ENCODE data around the gene CEMIP.
"Not testable (repeated sequence)": the region's sequence is repeated elsewhere in the genome, so short reads cannot be mapped to it uniquely, and the experiment has no call there.

Gene CEMIP

DNA sequence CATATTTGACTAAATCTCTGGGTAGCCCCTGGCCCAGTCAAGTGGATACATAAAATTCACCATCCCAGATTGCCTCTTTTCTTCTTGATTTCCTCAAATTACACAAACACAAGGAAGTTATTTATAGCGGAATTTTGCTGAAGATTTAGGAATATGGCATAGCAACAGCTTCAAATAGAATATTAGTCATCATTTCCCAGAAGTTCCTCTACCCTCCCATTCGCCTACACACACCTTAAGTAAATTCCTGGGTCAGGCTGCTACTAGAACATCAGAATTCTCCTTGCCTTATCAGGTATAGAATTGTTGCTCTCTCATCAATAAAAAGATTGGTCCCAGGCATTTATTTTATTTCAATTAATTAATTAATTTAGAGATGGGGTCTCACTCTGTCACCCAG, 178.8 kb downstream of the CEMIP start:
- no peak for ATAC-seq

DNA sequence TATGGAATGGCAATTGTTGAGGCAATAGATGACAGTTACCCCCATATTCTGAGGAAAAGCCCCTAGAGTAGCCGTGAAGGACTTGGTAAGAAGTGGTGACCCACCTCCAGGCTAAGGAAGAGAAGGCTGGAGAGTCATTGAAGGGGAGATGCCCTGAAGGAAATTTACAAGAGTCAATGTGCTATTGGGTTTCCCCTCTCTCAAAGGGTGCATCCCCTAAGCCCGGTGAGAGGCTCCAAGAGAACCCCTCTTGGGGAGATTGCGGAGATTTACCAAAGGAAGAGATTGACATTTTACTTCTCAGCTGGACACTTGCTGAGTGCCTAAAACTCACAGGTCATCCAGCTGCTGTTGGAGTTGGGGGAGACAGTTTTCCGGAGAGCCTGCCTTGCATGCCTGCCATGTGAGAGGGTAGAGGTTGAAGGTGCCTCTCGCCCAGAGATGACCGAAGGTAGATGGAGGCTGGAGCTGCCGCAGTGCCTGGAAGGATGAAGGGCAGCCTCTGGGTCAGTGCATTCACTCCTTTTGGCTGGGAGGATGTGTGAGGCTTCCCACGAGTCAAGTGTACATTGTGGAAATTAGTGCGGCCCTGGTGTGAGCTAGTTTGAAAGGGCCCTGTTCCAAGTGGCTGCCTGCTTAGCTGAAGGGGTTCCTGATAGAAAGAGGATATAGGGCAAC, 179.8 kb downstream of the CEMIP start:
- ATAC-seq, result no peak

GRCh38 chr15:80965454-80965853, 186.3 kb downstream of the CEMIP start:
- ATAC-seq, result not testable (repeated sequence)

DNA sequence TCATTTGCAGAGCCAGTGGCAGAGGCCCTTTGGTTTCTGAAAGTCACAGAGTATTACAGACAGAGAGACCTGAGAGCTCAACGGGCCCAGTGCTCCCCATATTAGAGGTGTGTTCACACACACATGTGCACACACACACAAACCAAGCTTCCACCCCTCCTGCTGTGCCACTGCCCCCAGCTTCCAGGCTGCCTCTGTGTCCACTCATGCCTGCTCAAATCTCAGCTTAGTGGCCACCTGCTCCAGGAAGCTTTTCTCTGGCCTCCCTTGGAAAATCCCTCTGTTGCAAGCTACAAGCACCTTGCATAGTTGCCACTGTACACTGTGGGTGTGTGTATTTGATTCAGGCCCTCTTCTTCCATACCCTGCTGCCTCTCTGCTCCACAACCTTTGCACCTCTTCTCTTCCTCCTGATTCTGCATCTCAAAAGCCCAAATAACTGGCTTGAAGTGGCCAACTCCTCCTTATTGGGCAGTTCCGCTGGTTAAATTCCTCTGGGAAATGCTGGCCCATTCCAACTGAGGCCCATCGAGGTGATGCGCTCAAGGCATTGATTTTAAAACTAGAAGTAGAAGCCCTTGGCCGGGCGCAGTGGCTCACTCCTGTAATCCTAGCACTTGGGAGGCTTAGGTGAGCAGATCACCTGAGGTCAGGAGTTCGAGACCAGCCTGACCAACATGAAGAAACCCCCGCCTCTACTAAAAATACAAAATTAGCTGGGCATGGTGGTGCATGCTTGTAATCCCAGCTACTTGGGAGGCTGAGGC, 187.4 kb downstream of the CEMIP start:
- ATAC-seq, result no peak

- no peak for ATAC-seq
Measured at GRCh38 chr15:80967451-80967850, 188.3 kb downstream of the CEMIP start.

GRCh38 chr15:80967991-80968510, 188.9 kb downstream of the CEMIP start:
- ATAC-seq, result no peak

- ATAC-seq, result no peak
Measured at GRCh38 chr15:80969316-80969715, 190.1 kb downstream of the CEMIP start.

GRCh38 chr15:80970018-80970657, 191.0 kb downstream of the CEMIP start:
- peak; percentile 41 to 48 for ATAC-seq

- ATAC-seq, result no peak
Measured at GRCh38 chr15:80970658-80971057, 191.5 kb downstream of the CEMIP start.

GRCh38 chr15:80971143-80971542, 192.0 kb downstream of the CEMIP start:
- no peak for ATAC-seq

DNA sequence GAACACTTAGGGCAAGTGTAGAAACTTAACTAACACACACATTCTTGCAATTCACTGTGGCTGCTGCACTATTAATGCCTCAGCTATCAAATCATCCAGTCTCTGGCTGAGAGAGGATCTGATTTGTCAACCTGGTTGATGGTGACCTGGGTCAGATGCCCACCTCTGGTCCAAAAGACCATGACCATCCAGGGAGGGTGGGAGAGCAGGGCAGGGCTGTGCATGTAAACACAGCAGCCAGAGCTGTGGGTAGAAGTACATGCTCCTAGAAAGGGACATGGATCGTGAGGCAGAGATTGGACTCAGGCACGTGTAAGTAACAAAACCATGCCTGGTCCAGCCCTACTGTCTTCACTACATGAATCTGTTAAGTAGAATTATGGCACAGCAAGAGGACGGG, 193.1 kb downstream of the CEMIP start:
- no peak for ATAC-seq

DNA sequence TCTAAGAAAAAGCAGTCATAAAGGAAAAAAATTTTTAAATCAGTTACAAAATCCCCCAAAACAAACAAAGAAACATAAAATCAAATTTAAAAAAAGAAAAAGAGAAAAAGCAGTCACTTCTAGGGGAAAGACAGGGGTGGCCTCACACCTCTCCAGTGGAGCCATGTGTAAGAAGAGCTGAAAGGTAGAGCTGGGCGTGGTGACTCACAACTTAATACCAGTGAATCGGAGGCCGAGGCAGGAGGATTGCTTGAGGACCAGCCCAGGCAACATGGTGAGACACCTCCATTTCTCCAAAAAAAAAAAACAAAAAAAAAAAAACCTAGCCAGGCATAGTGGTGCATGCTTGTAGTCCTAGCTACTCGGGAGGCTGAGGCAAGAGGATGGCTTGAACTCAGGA, 195.7 kb downstream of the CEMIP start:
- ATAC-seq, result no peak

DNA sequence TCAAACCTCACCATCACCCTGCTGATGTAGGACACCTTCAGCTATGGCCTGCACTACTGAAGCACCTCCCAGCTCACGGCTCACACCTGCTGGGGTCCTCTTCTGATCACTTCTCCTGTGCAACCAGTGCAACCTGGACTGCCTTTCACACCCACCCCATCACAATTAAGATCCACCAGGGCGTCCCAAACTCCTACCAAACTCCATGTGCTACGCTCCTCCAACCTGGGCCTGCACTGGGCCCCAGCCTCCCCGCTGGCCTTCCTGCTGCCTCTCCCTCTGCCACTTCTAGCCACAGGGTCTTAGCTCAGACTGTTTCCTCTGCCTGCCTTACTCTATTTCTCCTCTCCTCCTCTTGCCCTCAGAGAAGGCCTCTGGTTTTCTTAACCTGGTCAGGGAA, 197.7 kb downstream of the CEMIP start:
- no peak for ATAC-seq

GRCh38 chr15:80977627-80978036, 198.5 kb downstream of the CEMIP start:
- ATAC-seq, result peak; percentile 49 to 60

GRCh38 chr15:80978685-80979329, 199.6 kb downstream of the CEMIP start:
- ATAC-seq, result no peak

DNA sequence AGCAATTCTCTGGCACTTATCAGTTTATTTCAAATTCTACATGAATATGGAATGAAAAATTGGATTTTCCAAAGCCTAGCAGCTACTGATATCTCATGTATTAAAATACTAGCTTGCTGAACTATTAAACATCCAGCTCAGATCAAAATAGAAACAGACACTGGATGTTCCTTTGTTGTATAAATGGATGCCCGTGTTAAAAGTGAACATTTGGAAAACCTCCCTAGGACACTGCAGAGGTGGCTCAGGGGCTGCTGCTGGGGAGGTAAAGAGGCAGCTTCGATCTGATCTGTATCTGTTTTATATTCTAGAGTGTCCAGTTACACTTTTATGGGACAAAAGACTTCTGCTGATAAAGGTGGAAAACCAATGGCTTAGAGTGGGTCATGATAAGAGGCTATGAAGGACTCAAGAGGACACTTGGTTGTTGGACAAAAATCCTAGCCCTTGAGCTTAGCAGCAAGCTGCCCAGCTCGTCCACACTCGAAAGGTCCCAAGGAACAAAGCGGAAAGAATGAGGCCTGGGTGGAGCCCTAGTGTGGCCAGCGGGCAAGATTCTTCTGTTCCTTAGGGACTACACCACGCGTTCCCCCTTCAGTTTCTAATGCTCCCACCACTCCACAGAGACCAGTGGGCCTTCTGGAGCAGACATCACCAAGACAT, 200.5 kb downstream of the CEMIP start:
- ATAC-seq, result no peak

- no peak for ATAC-seq
Measured at GRCh38 chr15:80982205-80982604, 203.0 kb downstream of the CEMIP start.

- ATAC-seq, result no peak
Measured at GRCh38 chr15:80982839-80983238, 203.7 kb downstream of the CEMIP start.

GRCh38 chr15:80984856-80985255, 205.7 kb downstream of the CEMIP start:
- no peak for ATAC-seq

GRCh38 chr15:80985981-80986380, 206.8 kb downstream of the CEMIP start:
- no peak for ATAC-seq

- ATAC-seq, result no peak
Measured at GRCh38 chr15:80986487-80986886, 207.3 kb downstream of the CEMIP start.

DNA sequence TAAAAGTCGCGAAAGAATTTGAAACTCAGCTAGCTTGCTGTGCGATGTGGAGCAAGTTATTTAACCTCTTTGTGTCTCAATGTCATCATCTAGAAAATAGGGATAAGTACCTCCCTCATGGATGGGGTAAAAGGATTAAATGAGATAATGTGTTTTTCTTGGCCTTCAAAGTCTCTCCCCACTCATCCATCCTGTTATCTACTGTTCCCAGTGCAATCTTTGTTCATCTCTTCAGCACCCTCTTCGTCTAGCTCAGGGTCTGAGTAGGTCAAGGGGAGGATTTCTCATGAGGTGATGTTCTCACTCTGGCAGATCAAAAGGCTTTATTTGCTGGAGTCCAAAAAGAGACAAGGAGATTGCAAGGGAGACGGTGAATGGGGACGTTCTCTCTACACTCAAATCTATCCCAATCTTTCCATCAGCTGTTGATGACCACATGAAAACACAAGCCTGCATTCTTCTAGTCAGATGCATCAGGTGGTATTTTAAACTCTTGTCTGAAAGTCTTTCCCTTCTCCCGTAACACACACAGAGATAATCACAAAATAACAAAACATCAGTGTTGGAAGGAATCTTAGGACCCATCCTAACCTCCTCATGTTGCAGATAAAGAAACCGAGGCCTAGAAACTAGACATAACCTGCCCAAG, 209.1 kb downstream of the CEMIP start:
- ATAC-seq, result no peak
